Lower leg skin (tissue), 3 donors: ENCODE measurements around the gene COL18A1.

Source experiments
- POLR2A ChIP-seq, 2 donors: fragments of 450-650 bp; IDR thresholded peaks; one replicate each; pipeline ENCODE4 v1.6.1; 2016 to 2017; ENCODE audit warnings: antibody characterized with exemption in 2 of 2, mild to moderate bottlenecking in 1 of 2, moderate library complexity in 1 of 2
- TF ChIP-seq, protein P1 (sequence below), 3 donors: fragments of 450-650 bp; IDR thresholded peaks; one replicate each; pipeline ENCODE4 v1.5.1; 2016; ENCODE audit warnings: antibody characterized with exemption in 3 of 3, mild to moderate bottlenecking in 3 of 3, moderate library complexity in 2 of 3

DNA sequence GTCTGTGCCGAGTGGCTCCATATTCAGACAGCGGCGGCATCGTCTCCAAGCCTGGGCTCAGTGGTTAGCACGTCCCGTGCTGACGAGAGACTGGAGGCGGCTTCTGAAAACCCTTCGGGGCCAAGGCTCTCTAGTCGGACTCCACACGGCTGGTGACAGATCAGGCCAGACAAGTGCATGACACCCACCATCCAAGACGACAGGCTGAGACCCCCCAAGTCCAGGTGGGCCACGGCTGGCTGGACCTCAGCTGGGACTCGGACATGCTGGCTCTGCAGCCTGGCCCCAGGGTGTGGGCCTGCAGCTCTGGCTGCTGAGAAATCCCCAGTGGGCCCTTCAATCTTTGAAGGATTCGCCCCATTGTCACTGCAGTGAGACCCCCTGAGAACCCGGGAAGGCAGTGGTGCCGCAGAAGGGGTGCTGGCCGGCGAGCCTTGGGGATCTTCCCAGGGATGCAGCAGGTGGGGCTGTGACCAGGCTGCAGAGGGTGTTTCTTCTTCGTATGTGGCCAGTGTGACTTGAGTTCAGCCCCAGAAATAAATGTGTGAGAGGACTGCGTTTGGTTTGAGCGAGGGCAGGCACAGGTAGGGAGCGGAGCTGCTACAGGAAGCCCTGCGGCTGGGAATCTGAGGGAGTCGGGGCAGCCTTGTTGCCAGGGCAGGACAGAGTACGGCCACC is 153.2 kb downstream of the COL18A1 start:
- TF ChIP-seq POLR2A (IDR thresholded peaks at IDR 0.05): no peak
- TF ChIP-seq, protein P1, sequence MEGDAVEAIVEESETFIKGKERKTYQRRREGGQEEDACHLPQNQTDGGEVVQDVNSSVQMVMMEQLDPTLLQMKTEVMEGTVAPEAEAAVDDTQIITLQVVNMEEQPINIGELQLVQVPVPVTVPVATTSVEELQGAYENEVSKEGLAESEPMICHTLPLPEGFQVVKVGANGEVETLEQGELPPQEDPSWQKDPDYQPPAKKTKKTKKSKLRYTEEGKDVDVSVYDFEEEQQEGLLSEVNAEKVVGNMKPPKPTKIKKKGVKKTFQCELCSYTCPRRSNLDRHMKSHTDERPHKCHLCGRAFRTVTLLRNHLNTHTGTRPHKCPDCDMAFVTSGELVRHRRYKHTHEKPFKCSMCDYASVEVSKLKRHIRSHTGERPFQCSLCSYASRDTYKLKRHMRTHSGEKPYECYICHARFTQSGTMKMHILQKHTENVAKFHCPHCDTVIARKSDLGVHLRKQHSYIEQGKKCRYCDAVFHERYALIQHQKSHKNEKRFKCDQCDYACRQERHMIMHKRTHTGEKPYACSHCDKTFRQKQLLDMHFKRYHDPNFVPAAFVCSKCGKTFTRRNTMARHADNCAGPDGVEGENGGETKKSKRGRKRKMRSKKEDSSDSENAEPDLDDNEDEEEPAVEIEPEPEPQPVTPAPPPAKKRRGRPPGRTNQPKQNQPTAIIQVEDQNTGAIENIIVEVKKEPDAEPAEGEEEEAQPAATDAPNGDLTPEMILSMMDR (IDR thresholded peaks at IDR 0.05): no peak
